HT1080 (cell line): ENCODE data around the gene UBASH3B. TPM values are rescaled to one million over a fixed set of nuclear protein-coding genes. Genes with fewer than 3 reads are reported as not detected.
A peak's percentile ranks its signal among the peaks of the same experiment; 100 is the strongest.
"Not testable (repeated sequence)": the region's sequence is repeated elsewhere in the genome, so short reads cannot be mapped to it uniquely, and the experiment has no call there.

ENCODE experiments used
- DNase-seq: peaks from one replicate; pipeline ENCODE4 v3.0.0-alpha.2; 2015; ENCODE audit warnings: low read depth
- polyA plus RNA-seq, 2 experiments: library from polyadenylated mRNA; depleted of rRNA; stranded (reverse); fragments of >200 nt; gene quantifications; 2 replicates each; pipeline ENCODE4 v1.2.3, GENCODE V29; 2015
- total RNA-seq: library from RNA; depleted of rRNA; stranded (reverse); fragments of >200 nt; shearing (Covaris generic); gene quantifications from 2 replicates; pipeline ENCODE4 v1.2.3, GENCODE V29; 2014; rRNA removed

UBASH3B gene, protein sequence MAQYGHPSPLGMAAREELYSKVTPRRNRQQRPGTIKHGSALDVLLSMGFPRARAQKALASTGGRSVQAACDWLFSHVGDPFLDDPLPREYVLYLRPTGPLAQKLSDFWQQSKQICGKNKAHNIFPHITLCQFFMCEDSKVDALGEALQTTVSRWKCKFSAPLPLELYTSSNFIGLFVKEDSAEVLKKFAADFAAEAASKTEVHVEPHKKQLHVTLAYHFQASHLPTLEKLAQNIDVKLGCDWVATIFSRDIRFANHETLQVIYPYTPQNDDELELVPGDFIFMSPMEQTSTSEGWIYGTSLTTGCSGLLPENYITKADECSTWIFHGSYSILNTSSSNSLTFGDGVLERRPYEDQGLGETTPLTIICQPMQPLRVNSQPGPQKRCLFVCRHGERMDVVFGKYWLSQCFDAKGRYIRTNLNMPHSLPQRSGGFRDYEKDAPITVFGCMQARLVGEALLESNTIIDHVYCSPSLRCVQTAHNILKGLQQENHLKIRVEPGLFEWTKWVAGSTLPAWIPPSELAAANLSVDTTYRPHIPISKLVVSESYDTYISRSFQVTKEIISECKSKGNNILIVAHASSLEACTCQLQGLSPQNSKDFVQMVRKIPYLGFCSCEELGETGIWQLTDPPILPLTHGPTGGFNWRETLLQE
- 99.8 and 175 TPM in 2 replicates for total RNA-seq
- 51.5 and 55.4 TPM in 2 replicates for polyA plus RNA-seq (2015; cell fraction: cytosol; rRNA removed)
- polyA plus RNA-seq (2015; cell fraction: nucleus; rRNA removed), result 34.2 and 39.1 TPM in 2 replicates

DNA sequence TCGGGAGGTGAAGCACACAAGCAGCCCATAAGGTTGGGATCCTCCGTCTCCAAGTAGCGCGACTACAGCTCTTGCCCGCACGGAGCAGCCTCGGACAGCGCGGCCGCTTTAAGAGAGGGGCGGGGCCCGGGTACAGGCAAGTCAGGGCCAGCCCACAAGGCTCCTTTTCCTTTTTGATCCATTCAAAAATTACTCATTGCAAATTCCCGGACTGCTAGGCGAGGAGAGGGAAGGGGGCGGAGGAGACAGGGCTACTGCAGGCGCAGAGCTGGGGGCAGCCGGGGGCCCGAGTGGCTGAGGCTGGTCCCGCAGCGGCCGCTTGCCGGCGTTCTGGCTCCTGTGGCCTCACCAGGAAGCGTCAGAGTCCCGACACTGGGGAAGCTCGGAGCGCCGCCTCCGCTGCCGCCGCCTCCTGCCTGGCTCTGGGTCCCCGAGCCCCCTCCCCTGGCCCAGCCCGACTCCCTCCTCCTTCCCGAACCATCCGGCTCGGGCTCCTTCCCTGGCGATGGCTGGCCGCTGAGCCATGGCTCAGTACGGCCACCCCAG, at the start of gene UBASH3B:
Gene UBASH3B (plus strand): TSS at position 196 of the 546 bp plus-strand sequence. CDS start 328 bp downstream, at position 524.
- peak; percentile 94 for DNase-seq

DNA sequence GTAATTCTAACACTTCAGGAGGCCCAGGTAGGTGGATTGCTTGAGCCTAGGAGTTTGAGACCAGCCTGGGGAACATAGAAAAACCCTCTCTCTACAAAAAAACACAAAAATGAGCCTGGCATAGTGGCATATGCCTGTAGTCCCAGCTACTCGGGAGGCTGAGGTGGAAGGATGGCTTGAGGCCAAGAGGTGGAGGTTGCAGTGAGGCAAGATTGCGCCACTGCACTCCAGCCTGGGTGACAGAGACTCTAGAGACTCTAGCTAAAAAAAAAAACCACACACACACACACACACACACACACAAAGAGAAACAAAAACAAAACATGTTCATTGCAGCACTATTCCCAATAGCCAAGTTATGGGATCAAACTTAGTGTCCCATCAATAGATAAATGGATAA, 48.4 kb upstream of the UBASH3B start:
- not testable (repeated sequence) for DNase-seq

DNA sequence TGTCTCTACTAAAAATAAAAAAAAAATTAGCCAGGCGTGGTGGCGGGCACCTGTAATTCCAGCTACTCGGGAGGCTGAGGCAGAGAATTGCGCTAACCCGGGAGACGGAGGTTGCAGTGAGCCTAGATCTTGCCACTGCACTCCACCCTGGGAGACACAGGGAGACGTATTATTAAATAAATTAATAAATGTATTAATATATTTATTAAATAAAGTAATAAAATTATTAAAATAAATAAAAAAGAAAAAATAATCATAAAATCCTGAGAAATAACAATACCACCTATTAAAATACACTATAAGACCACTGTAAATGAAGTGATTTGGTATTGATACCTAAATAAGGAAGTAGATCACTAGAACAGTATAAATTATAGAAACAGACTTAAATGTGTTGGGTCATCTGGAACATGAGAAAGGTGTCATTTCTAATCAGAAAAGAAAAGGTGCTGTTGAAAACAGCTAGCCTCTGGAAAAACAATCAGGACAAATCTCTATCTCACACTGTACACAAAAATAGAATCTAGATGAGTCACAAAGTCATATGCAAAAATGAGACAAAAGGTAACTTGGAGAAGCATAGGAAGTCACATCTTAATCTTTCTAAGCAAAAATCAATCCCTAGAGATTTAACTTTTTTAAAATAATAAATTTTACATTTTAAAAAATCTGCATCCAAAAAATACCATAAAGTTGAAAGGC, 43.2 kb upstream of the UBASH3B start:
- no peak for DNase-seq

DNA sequence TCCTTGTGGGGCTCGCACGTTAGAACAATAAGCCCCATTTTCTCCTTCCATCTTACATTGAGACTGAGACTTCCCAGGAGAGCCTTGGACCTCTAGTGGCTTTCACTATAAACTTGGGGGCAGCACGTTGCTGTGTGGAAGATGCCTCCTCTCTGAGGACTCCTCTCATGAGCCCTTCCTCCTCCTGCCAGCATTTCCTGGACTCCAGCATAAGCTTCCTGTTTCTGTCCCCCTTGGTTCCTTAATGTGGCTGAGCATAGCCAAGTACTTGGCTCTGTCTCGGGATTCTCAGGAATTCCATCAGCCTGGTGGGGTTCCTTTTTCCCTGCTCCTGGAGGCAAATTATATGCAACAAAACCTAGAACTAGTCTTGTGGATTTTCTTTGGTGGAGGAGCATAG, 38.8 kb upstream of the UBASH3B start:
- DNase-seq, result no peak

DNA sequence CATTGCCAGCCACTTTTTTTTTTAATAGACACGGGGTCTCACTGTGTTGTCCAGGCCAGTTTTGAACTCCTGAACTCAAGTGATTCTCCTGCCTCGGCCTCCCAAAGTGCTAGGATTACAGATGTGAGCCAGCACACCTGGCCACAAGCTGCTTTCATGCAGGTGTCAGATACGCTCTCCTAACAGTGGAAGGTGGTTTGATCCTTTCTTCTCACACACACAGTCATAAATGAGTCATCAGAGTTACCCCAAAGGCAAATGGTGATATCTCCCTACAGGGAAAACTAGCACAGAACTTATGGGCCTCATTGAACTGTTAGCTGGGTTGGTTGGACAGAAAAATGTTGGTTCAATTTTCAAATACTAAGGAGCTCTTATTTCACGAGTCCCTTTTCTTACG, 38.2 kb upstream of the UBASH3B start:
- DNase-seq, result peak; percentile 41

DNA sequence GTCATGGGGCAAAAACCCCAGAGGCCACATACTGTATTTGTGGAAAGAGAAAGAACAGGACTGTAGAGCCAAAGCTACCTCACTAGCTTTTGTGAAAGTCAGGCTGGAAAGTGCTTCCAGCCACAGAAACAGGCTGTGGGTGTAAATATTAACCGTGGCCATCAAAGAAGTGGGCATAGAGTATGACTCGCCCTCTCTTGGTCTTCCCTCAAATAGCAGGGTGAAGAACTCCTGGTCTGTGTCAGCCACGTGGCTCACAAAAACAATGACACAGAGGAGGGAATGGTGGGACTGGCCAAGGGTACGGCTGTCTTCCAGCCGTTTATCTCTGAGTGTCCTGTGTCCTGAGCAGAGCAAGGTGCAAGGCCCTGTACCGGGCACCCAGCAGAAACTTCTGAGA, 37.6 kb upstream of the UBASH3B start:
- DNase-seq, result peak; percentile 22

DNA sequence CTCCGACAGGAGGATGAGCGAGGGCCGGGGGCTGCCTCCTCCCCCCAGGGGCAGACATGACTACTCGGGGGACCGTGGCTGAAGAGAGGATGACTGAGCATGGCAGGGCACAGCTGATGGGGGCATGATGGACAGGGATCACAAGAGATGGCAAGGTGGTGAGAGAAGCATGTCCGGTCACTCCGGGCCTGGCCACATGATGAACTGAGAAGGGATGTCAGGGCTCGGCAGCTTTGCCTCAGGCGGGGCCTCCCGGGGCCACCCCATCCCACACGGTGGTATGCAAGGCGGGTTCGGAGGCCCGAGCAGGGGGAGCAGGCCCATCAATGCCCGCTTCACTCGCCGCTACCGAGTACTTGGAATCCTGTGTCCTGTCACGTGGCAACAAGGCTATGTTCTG, 36.6 kb upstream of the UBASH3B start:
- no peak for DNase-seq

DNA sequence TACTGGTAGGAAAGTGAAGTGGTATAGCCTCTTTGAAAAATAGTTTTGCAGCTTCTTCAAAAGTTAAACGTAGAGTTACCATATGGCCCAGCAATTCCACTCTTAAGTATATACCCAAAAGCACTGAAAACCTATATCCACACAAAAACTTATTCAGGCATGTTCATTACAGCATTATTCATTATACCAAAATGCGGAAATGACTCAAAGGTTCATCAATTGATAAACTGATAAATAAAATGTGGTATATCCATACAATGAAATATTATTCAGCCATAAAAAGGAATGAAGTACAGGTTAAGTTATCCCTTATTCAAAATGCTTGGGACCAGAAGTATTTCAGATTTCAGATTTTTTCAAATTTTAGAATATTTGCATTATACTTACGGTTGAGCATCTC, 35.8 kb upstream of the UBASH3B start:
- DNase-seq, result no peak

DNA sequence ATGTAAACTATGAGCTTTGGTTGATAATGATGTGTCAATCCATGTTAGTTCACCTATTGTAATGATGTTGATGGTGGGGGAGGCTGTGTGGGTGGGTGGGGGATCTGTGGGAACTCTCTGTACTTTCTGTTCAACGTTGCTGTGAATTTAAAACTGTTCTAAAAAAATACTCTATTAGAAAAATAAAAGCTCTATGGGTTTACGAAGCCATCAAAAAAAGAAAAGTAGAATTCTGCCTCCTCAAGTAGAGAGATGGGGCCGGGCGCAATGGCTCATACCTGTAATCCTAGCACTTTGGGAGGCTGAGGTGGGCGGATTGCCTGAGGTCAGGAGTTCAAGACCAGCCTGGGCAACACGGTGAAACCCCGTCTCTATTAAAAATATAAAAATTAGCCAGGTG, 30.0 kb upstream of the UBASH3B start:
- not testable (repeated sequence) for DNase-seq

DNA sequence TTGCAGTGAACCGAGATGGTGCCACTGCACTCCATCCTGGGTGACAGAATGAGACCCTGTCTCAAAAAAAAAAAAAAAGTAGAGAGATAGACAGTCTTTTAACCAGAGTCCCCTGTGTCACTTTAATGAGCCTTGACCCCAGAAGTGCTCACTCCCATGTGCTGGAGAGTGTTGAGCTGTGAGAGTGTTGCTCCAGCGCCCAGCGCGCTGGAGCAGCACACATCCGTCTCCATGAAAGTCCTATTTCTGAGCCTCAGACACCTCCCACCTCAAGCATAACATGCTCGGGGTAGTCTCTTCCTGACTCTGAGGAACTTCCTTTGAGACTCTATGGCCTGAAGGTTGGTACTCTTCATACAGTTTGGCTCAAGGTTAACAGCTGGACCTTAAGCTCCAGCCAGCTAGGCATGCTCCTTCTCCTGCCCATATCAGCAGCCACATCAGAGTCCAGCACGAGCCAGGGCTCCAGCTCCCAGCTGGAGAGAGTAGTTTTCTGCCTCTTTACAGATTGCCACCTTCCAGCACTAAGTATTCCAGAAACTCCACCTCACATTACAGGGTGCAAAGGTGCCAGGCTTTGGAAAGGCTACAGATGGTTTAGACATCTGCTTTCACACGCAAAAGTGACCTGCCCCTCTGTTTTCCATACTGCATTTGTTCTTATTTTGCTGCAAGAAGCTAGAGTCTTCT, 29.4 kb upstream of the UBASH3B start:
- DNase-seq, result no peak

DNA sequence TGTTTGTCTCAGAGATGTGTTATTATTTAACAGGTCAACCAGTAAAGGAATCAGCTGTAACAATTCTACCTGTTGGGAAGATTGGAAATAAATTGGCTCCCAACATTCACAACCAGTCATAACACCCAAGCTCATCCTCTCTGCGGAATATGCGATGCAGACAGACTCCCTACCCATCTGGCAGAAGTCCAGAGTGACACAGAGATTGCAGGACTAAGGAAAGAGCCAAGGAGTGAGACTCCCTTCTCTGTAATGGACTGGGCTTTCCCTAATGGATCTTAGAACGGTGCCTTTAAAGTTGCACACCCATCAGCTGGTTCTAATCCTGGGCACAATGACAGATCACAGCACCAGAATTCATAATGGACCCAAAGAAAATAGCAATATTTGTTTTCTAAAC, 27.8 kb upstream of the UBASH3B start:
- no peak for DNase-seq

DNA sequence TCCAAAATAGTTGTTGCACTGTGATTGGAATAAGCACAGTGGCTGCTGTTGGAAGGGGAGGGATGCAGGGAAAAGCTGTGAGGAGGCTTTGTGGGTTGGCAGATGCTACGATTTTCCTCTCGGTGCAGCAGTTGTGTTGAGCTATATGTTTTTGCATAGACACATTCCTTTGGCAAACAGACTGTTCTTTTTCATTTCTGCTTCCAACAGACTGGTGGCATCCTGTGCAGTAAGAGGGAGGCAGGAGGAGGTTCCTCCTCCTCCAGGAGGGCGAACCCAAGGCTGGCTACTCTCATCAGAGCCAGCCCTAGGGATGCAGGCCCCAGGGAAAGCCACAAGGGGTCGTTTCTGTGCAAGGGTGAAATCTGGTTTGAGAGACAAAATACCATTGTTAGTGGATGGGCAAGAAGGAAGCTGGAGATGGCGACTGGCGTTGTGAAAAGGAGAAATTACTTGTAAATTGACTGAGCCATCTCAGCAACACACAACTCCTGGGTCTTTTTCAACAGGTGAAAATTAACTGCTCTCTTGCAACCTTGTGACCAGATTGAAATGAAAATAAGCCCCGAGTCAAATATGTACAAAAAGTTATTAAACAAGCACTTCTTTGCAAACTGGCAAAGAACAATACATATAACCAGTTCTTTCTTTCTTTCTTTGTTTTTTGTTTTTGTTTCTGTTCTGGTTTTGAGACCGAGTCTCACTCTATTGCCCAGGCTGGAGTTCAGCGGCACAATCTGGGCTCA, 26.5 kb upstream of the UBASH3B start:
- DNase-seq, result peak; percentile 84

DNA sequence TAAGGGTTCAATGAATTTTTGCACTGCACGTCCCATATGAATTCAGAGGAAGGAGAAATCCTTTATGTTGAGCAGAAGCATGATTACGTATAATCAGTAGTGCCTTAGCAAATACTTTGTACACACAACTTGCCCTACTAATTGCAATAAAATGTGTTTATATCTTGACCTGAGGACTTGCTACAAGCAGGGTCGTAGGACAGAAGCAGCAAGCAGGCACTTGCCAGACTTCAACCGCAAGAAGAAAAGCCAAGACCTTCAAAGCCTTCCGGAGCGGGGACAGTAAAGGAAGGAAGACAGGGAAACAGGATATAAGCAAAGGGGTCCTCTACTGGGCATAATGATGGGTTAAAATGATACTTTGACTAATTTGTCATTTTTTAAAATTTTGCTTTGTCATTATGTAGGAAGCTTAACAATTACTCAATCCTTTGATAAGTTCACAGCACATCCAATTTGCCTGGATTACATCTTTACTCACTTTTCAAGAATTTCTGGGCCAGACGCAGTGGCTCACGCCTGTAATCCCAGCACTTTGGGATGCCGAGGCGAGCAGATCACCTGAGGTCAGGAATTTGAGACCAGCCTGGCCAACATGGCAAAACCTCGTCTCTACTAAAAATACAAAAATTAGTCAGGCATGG, 23.2 kb upstream of the UBASH3B start:
- peak; percentile 40 for DNase-seq

DNA sequence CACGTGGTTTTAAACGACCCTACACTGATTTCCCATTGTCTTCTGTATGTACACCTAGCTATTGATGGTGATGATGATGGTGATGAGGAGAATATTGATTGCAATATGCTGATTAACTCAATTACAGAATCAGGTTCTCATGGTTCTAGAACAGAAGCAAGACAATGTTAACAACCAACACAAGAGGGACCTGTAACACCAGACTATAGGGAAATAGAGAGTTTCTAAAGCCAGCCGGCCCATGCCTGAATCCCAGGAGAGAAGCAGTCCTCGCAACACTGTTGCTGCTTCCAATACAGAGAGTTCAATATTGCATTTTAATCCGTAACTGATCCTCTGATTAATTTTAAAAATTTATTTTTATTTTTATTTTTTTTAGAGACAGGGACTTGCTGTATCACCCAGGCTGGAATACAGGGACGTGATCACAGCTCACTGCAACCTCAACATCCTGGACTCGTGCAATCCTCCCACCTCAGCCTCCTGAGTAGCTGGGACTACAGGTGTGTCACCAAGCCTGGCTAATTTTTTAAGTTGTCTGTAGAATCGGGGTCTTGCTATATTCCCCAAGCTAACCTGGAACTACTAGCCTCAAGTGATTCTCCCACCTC, 22.2 kb upstream of the UBASH3B start:
- DNase-seq, result peak; percentile 63

DNA sequence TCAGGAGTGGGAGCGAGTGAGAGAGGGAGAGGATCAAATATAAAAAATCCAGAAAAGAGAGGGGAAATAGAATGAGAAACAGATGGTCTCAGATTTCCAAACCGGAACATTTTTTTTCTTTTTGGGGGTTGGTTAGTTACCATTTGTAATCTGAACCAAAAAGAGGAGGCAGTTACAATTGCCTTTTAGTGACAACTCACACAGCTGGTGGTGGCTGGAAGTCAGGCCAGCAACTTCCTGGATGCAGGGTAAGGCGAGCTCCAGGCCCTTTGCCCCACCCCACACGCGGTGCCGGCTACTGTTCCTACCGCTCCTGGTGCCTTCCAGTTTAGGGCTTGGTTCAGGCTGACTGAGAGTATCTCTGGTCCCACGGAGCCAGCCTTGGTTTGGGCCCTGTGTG, 21.0 kb upstream of the UBASH3B start:
- DNase-seq, result peak; percentile 60

DNA sequence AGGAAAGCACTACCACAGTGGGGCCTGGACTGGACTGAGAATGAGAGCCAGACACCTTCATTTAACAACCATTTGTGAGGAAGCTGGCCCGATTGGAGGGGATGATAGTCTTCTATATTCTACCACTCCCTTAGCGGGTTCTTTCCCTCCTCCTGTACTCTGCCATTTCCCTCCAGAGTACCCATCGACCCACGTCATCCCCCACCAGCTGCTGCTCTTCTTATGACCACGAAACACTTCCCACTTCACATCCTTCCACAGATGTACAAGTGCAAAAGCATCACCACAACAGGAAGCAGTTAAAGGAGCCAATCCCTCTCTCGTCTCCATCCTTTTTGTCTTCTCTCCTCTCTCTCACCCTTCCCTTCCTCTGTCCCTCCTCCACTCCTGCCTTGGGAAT, 18.0 kb upstream of the UBASH3B start:
- no peak for DNase-seq

DNA sequence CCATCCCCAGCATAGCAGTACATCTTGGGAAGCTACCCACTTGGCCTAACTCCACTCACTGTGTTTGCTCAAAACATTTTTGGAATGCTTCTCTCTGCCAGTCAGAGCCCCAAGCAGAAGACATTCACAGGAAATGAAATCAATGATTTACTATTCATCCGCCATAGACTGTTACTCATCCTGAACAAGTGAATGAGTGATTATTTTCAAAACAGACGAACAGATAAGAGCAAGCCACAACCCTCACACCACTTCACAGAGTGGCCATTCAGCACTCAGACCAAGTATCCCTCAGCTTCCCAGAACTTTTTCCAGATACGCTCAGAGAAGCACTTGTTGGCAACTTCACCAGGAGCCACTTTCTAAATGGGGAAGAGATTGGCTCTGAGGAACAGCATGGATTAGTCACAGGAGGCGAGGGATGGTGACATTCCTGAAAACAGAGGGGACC, 13.0 kb upstream of the UBASH3B start:
- peak; percentile 99 for DNase-seq

DNA sequence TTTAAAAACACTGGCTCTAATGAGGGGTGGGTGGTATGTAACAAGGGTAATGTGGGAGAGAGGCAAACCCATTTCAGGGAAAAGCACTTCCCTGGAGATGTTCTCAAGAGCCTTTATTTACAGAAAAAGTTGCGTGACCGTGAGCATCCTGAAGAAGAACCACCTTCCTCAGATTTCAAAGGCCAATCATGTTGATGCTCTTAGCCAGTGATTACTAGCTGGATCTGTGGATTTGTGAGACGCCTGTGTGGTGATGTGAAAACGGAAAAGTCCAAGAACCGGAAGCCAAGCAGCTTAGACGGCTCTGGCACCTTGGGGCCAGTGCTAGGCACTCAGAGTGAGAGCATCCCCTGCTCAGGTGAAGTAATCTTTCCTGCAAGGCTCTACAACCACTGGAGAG, 12.6 kb upstream of the UBASH3B start:
- peak; percentile 83 for DNase-seq

DNA sequence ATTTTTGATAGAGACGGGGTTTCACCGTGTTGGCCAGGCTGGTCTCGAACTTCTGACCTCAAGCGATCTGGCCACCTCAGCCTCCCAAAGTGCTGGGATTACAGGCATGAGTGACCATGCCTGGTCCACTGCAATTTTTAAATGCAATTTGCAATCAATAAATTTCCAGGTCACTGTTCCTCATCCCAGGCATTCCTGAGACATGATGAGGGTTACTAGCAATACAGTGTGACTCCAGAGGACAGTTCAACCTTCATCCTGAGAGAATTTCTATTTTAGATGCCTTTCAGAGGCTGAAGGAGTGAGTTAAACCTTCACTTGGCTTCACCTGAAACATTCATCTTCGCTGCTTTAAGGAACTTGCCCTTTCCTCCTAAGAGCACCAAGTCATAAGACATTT, 9.7 kb upstream of the UBASH3B start:
- DNase-seq, result no peak
